Common myeloid progenitor, CD34-positive (primary cell): Measurements from ENCODE around the gene ZCCHC24.

Experiments
- CTCF ChIA-PET: fragments of 350-600 bp; sonication (Branson Sonifier 250); formaldehyde crosslinking; loops from one replicate; lab custom pipeline; 2021; ENCODE audit warnings: antibody characterized with exemption; lab: Charles Lee
- POLR2A ChIA-PET: fragments of 350-600 bp; sonication (Branson Sonifier 250); formaldehyde crosslinking; loops from one replicate; lab custom pipeline; 2021; ENCODE audit warnings: antibody characterized with exemption; lab: Charles Lee
- DNase-seq, 3 donors: peaks; one replicate each; pipeline versions ENCODE4 v3.0.0 to v3.0.0-alpha.2; 2013
- H3K27ac ChIP-seq, 2 experiments: 1 replicate in 1 of 2; 2 replicates in 1 of 2; pipeline ENCODE4 v1.7.0; 2013; ENCODE audit warnings: inconsistent platforms in 2 of 2, low read length in 2 of 2, mild to moderate bottlenecking in 2 of 2, low read depth in 1 of 2, moderate library complexity in 1 of 2; ENCODE audit not compliant: severe bottlenecking in 2 of 2, insufficient read depth in 1 of 2, poor library complexity in 1 of 2
- H3K27me3 ChIP-seq, 5 experiments: replicated peaks in 2 of 5; 1 replicate in 3 of 5; 2 replicates in 2 of 5; pipeline versions ENCODE4 v1.6.1 to v1.7.0; 2013; ENCODE audit warnings: low read length in 4 of 5, mild to moderate bottlenecking in 2 of 5, moderate library complexity in 2 of 5, inconsistent platforms in 1 of 5; ENCODE audit not compliant: insufficient read depth in 5 of 5, control insufficient read depth in 4 of 5
- H3K36me3 ChIP-seq, 4 experiments: 1 replicate in 2 of 4; 2 replicates in 2 of 4; pipeline versions ENCODE4 v1.6.1 to v1.7.0; 2013; ENCODE audit warnings: low read length in 3 of 4, control low read depth in 1 of 4, mild to moderate bottlenecking in 1 of 4; ENCODE audit not compliant: control insufficient read depth in 4 of 4, insufficient read depth in 4 of 4
- H3K4me1 ChIP-seq, 4 experiments: 1 replicate in 3 of 4; 2 replicates in 1 of 4; pipeline versions ENCODE4 v1.6.1 to v1.7.1; 2013; ENCODE audit warnings: low read length in 3 of 4, mild to moderate bottlenecking in 3 of 4, control low read depth in 1 of 4, inconsistent platforms in 1 of 4, moderate library complexity in 1 of 4; ENCODE audit not compliant: control insufficient read depth in 4 of 4, insufficient read depth in 4 of 4; ENCODE audit errors: control extremely low read depth in 1 of 4
- H3K4me3 ChIP-seq, 7 experiments: 1 replicate in 4 of 7; 2 replicates in 3 of 7; pipeline versions ENCODE4 v1.5.1 to v1.7.0; 2013; ENCODE audit warnings: mild to moderate bottlenecking in 7 of 7, low read length in 6 of 7, moderate library complexity in 6 of 7, inconsistent platforms in 2 of 7, low read depth in 2 of 7, control low read depth in 1 of 7; ENCODE audit not compliant: insufficient read depth in 4 of 7, control insufficient read depth in 1 of 7; ENCODE audit errors: extremely low read depth in 1 of 7
- H3K9me3 ChIP-seq, 5 experiments: 1 replicate in 4 of 5; 2 replicates in 1 of 5; pipeline versions ENCODE4 v1.6.1 to v1.7.1; 2013; ENCODE audit warnings: low read length in 4 of 5, mild to moderate bottlenecking in 2 of 5, inconsistent platforms in 1 of 5, low read depth in 1 of 5, moderate library complexity in 1 of 5; ENCODE audit not compliant: control insufficient read depth in 4 of 5, insufficient read depth in 2 of 5; ENCODE audit errors: control extremely low read depth in 1 of 5
- WGBS: methylation state at CpG from one replicate; pipeline ENCODE4 v1.1.5; 2013; ENCODE audit not compliant: insufficient coverage; 5-methylcytosine and 5-hydroxymethylcytosine counted together

The ZCCHC24 gene

GRCh38 chr10:79407811-79408795 is 37.3 kb downstream of the ZCCHC24 start:
- H3K27me3 ChIP-seq = peaks cover 0 to 41% (median 7%) of the 10 kb centered on the region in 5 experiments
- WGBS = 90% methylated on average over 16 of the region's 17 CpGs
- H3K4me3 ChIP-seq = no peak overlapping the region
- ChIA-PET POLR2A (no interaction called here), CTCF (interaction anchor here (0.7 to 2.0 kb wide), 6 partner anchors 11 to 80 kb away, joined by 3 to 5 read pairs (median 3); no protein-coding TSS in a partner anchor)
- no peak overlapping the region for H3K27ac ChIP-seq
- DNase-seq = no peak
- H3K9me3 ChIP-seq = peaks cover 0 to 6% (median 0%) of the 10 kb centered on the region in 5 experiments
- peaks cover under 1 to 38% (median 23%) of the 10 kb centered on the region in 4 experiments for H3K4me1 ChIP-seq
- H3K36me3 ChIP-seq = no peaks in the 10 kb centered on the region

GRCh38 chr10:79407423-79407796 is 38.0 kb downstream of the ZCCHC24 start:
- H3K9me3 ChIP-seq = peaks cover 0 to 6% (median 0%) of the 10 kb centered on the region in 5 experiments
- H3K4me3 ChIP-seq = no peak overlapping the region
- no peak overlapping the region for H3K27ac ChIP-seq
- 98% methylated on average over 9 of the region's 9 CpGs for WGBS
- peaks cover 0 to 48% (median 7%) of the 10 kb centered on the region in 5 experiments for H3K27me3 ChIP-seq
- H3K4me1 ChIP-seq = peaks cover 2 to 40% (median 24%) of the 10 kb centered on the region in 4 experiments
- no peaks in the 10 kb centered on the region for H3K36me3 ChIP-seq
- DNase-seq = no peak
- CTCF ChIA-PET = interaction anchor here (0.7 to 1.3 kb wide), 2 partner anchors 17 to 81 kb away, joined by 3 read pairs; no protein-coding TSS in a partner anchor
- POLR2A ChIA-PET = no interaction called here

GRCh38 chr10:79406683-79407422 is 38.6 kb downstream of the ZCCHC24 start:
- DNase-seq = no peak
- 80% methylated on average over 12 of the region's 13 CpGs for WGBS
- Histone ChIP-seq H3K36me3 (no peaks in the 10 kb centered on the region), H3K4me1 (peaks cover 2 to 37% (median 24%) of the 10 kb centered on the region in 4 experiments), H3K4me3 (no peak overlapping the region), H3K9me3 (peaks cover 0 to 6% (median 0%) of the 10 kb centered on the region in 5 experiments), H3K27ac (no peak overlapping the region), H3K27me3 (peaks cover 0 to 48% (median 7%) of the 10 kb centered on the region in 5 experiments)
- CTCF ChIA-PET = interaction anchor here (1.2 to 1.6 kb wide), 3 partner anchors 17 to 81 kb away, joined by 3 to 5 read pairs (median 3); no protein-coding TSS in a partner anchor
- POLR2A ChIA-PET = no interaction called here

GRCh38 chr10:79405995-79406515 is 39.4 kb downstream of the ZCCHC24 start:
- CTCF ChIA-PET = interaction anchor here (1.2 to 1.7 kb wide), 5 partner anchors 9 to 55 kb away, joined by 3 to 5 read pairs (median 3); no protein-coding TSS in a partner anchor
- Histone ChIP-seq H3K4me3 (no peak overlapping the region), H3K4me1 (peaks cover 2 to 32% (median 24%) of the 10 kb centered on the region in 4 experiments), H3K9me3 (peaks cover 0 to 6% (median 0%) of the 10 kb centered on the region in 5 experiments), H3K36me3 (no peaks in the 10 kb centered on the region), H3K27ac (no peak overlapping the region), H3K27me3 (peaks cover 0 to 48% (median 7%) of the 10 kb centered on the region in 5 experiments)
- no peak for DNase-seq
- WGBS = 74% methylated on average over 8 of the region's 8 CpGs
- POLR2A ChIA-PET = no interaction called here

GRCh38 chr10:79405221-79405994 is 40.0 kb downstream of the ZCCHC24 start:
- ChIA-PET POLR2A (no interaction called here), CTCF (interaction anchor here (0.9 to 1.7 kb wide), 7 partner anchors 10 to 82 kb away, joined by 3 to 5 read pairs (median 3); no protein-coding TSS in a partner anchor)
- Histone ChIP-seq H3K27me3 (peaks cover 0 to 48% (median 7%) of the 10 kb centered on the region in 5 experiments), H3K36me3 (no peaks in the 10 kb centered on the region), H3K4me3 (no peak overlapping the region), H3K4me1 (peaks cover 2 to 32% (median 23%) of the 10 kb centered on the region in 4 experiments), H3K9me3 (peaks cover 0 to 6% (median 0%) of the 10 kb centered on the region in 5 experiments), H3K27ac (no peak overlapping the region)
- no peak for DNase-seq
- 68% methylated on average over 10 of the region's 13 CpGs for WGBS

GRCh38 chr10:79404690-79405131 is 40.7 kb downstream of the ZCCHC24 start:
- H3K27ac ChIP-seq = no peak overlapping the region
- POLR2A ChIA-PET = no interaction called here

More at GRCh38 chr10:79404690-79405131, 40.7 kb downstream of the ZCCHC24 start:
- CTCF ChIA-PET = interaction anchor here (0.9 to 1.7 kb wide), 4 partner anchors 11 to 82 kb away, joined by 3 to 5 read pairs (median 4); no protein-coding TSS in a partner anchor
- no peaks in the 10 kb centered on the region for H3K36me3 ChIP-seq
- H3K9me3 ChIP-seq = peaks cover 0 to 6% (median 0%) of the 10 kb centered on the region in 5 experiments
- no peak overlapping the region for H3K4me3 ChIP-seq
- DNase-seq = no peak
- WGBS = 69% methylated on average over 5 of the region's 5 CpGs
- peaks cover 2 to 36% (median 26%) of the 10 kb centered on the region in 4 experiments for H3K4me1 ChIP-seq
- H3K27me3 ChIP-seq = peaks cover 0 to 48% (median 7%) of the 10 kb centered on the region in 5 experiments
